ENCODE measurements around the gene LGALS9.
A peak's percentile ranks its signal among the peaks of the same experiment; 100 is the strongest.

GRCh38 chr17:27609611-27610303, 21.2 kb upstream of the LGALS9 start:
- peak; percentile 31 for TF ChIP-seq CTCF (IDR thresholded peaks at IDR 0.05; ENCODE audit: insufficient read depth, low read depth, low read length)
- TF ChIP-seq EZH2 (IDR thresholded peaks at IDR 0.05; ENCODE audit: insufficient read depth, low read length) = no peak
